GM18861 (cell line): ENCODE results near the gene XRCC3.

Experiments used
- ATAC-seq: cut with Tn5 transposase; IDR thresholded peaks from one replicate; pipeline ENCODE4 v1.9.1; 2021; ENCODE audit not compliant: unreplicated experiment

The XRCC3 gene

DNA sequence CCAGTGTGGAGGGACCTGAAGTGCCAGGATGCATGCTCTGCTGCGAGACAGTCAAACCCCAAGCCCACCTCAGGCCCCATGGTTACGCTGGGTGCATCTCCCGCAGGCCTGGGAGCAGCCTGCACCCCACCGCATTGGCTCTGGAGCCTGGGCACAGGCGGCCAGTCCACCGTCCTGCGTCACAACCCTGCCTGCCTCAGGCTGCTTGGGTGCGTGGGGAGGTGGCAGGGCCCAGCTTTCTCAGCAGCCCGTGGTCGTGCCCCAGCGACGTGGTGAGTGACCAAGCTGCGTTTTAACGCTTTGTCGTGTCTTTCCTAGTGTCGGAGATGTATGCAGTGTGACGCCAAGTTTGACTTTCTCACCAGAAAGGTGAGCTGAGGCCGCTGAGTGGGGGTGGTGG is 11.2 kb upstream of the XRCC3 start:
- ATAC-seq = no peak

DNA sequence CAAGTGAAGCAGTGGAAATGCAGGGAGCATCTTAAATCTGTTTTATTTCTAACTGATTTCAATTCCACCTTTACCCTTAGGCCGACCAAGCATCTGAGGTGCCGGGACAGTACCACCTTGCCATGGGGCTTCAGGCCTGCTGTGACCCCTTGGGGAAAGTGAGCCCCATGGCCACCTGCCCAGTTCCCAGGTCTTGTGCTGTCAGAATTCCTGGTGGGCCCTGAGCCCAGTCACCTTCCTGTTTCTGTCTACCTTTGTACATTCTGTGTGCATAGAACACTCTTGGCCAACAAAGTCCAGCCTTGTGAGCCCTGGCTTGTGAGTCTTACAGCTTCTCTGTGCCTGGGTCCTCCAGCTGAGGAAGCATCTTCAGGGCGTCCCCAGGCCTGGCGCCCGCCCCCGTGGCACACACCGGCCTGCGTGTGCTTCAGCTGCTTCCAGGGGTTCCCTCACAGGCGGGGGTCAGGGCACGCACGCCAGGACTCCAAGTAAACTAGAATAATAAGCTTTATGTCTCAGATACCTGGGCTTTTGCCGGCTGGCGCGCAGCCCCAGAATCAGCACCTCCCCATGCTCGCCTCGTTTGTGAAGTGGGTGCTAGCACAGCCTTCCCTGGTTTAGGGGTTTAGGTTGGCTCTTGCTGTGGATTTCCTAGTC is 10.6 kb upstream of the XRCC3 start:
- ATAC-seq = no peak

DNA sequence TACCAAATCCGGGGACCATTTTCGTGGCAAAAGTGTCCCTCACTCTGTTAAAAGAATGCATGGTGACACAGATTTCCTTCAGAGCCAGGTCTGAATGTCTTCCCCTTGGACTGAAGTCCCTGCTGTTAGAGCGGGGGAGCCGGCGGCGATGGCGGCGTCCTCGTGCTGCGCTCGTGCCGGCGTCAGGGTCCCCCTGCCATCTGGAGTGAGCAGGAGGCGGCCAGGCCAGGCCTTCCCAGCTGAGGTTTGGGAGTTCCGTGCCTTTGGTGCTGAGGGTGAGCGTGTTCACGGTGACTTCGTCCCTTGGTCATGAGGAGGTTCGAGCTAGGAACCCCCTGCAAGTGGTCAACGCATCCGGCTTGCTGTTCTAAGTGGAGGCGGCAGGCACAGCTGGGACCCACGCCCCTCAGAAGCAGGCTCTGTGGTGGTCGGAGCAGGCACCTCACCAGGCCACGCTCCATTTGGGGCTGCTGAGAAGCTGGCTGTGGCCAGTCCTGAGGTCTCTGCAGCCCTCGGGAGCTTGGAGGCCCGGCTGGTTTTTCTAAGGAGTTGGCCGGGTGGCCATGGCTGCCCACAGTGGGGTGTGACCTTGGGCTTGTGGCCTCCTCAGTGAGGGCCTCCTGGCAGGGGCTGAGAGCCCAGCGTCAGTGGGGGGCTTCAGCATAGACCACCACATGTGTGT is 9.9 kb upstream of the XRCC3 start:
- no peak for ATAC-seq

DNA sequence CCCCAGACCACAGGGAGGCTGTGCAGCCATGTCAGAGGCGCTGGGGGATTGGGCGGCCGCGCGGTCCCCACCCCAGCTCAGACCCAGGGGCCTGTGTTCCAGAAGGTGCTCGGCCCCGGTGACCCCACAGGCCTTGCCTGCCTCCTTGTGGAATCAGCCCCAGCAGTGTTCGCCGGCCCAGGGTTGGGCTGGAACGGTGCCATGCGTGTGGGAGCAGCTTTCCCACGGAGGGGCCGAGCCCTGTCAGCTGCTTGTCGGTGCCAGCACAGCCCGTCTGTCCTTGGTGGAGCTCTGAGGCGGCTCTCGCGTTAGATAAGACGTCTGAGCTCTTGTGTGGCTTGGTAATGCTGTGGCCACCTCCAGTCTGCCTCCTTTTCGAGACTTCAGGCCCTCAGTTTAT is 8.9 kb upstream of the XRCC3 start:
- ATAC-seq = no peak

DNA sequence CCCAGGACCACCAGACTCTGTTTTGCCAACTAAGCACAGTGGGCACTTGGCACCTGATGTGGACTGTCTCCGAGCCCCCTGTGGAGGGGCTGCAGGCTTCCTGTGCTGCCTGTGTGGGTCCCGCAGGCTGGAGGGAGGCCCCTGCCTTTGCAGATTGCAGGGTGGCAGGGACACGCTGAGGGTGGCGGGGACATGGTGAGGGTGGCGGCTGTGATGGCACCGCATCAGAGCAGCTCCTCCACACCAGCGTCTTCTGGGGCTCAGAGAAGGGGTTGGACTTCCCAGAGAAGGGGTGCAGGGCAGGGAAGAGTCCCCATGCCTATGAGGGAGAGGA is 8.5 kb upstream of the XRCC3 start:
- no peak for ATAC-seq

DNA sequence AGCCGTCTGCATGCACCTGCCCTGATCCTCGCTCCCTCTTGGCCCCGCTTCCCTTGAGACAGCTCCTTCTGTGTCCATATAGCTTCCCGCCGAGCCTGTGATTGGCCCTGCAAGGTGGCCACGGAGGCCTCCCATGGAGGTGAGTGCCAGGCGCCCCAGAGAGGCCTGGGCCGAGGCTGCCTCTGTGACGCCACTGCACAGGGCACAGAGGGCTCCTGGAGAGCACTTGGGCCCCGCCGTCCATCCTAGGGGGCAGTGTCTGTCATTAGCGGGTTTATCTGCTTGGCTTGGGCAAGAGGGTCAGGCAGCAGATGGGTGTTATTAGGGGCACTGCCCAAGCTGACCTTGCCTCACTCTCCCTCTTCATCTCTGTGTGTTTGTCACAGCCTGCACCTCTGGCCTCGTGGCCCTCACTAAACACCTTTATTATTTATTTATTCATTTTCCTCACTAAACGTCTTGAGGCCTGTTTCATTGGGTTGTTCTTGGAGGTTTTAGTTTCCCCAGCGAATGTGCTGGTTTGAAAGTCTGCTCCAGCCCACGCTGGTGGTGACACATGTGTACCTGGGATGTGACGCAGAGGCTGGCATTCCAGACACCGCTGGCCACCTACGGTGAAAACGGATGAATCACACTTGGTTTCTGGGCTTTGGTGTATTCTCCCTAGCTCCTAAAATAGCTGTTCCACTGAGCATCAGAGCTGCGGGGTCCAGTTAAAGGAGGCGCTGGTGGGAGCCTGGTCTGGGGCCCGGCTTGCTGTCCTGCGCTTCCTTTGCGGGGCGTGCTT is 6.3 kb upstream of the XRCC3 start:
- ATAC-seq = no peak

DNA sequence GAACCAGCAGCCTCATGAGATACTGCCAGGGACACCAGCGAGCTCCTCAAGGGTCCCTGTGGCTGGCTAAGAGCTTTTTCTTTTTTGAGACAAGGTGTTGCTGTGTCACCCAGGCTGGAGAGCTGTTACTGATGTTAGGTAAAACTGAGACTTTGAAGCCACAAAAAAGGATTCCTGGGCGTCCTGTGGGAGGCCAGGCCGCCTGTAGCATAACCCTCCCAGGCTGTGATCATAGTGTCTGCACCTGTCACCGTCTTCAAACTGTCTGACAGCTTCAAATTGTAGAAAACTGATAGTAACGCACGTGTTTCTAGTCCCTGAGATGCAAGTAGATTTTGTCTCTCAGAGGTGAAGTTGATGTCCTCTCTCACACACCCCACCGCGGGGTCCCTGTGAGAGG is 4.5 kb upstream of the XRCC3 start:
- ATAC-seq = no peak

DNA sequence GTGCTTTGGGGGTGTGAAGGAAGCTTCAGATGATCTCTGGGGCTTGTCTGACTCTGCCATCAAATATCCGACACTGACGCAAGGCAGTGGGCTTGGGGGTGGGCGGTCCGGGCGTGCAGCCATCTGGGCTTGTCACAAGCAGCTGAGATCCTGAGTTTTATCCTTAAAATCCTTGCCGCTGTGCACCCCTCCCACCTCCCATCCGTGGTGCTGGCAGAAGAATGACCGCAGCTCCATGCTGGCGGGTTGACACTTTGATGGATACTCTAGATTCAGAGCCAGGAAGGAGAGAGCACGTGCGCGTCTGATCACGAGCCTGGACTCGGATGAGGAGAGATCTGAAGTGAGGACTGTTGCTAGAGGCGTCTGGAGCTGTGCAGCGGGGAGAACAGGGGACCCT is 3.3 kb upstream of the XRCC3 start:
- no peak for ATAC-seq

DNA sequence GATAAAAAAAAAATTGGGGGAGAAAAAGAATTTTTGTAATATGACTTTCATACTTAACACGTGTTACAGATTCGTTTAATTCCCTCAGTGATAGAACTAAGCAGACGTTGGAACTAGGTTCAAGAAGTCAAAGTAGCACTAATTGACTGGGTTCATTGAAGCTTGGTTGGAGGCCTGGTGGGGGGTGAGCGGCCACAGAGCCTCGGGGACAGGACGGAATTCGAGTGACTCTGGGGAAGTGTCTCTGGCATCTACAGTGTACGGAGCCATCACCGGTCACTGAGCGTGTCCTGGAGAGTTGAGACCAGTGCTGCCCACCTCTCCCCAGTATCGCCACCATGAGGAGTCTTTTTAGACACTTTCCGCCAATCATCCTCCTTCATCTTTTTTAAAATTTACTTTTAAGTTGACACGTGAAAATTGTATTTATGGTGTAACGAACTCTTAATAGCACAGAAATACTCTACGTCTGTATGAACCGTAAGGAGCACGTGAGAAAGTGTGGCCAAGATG is 1.7 kb upstream of the XRCC3 start:
- no peak for ATAC-seq

DNA sequence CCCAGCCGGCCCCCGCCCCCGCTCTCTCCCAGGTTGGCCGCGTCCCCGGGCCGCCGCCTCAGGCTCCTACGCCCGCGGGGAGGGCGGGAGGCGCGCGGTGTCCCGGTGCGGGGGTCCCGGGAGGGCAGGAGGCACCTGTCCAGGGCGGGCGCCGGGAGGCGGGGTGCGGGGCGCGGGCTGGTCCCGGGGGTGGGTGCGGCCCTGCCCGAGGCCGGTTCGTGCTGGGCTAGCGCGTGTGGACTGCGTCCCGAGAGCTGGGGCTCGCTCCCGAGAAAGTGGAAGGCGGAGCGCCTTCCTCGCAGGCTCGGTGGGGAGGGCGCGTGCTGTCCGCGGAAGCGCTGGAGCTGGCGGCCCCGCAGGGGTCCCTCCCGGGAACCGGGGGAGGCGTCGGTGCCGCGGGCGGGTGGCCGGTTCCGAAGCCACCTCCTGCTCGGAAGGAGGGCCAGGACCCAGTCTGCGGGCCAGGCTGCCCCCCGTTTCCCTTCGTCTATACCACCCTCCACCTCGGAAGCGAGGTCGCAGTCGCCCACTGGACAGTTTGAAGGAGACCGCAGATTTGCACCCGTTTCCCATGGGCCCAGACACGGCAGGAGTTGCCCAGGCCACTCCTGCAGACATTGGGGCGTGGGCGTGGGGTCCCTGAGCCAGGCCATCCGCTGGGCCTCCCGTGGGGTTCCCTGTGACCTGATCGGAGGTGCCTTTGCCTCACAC is 995 bp upstream of the XRCC3 start:
- no peak for ATAC-seq

DNA sequence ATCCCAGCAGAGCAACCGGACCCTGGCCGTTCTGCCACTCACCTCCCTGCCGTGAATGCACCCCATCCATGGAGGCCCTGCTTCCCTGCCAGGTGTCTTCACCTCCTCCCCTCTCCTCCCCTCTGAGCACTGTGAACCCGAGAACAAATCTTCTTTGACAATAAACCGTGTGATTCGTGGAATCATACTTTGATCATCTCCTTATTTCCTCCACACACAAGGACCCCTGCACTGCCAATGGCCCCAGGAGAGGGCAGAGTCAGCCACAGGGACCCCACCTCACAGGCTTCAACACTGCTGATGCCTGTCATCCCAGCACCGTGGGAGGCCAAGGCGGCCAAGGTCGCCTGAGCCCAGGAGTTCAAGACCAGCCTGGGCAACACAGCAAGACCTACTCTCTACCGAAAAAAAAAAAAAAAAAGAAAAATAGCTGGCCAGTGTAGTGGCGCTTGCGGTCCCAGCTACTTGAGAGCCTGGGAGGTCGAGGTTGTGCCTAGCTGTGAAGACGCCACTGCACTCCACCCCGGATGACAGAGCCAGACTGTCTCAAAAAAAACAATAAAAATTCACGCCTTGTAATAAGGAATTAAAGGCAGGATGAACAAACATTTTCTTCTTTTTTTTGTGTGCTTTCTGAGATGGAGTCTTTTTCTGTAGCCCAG is 1.1 kb downstream of the XRCC3 start:
- no peak for ATAC-seq

DNA sequence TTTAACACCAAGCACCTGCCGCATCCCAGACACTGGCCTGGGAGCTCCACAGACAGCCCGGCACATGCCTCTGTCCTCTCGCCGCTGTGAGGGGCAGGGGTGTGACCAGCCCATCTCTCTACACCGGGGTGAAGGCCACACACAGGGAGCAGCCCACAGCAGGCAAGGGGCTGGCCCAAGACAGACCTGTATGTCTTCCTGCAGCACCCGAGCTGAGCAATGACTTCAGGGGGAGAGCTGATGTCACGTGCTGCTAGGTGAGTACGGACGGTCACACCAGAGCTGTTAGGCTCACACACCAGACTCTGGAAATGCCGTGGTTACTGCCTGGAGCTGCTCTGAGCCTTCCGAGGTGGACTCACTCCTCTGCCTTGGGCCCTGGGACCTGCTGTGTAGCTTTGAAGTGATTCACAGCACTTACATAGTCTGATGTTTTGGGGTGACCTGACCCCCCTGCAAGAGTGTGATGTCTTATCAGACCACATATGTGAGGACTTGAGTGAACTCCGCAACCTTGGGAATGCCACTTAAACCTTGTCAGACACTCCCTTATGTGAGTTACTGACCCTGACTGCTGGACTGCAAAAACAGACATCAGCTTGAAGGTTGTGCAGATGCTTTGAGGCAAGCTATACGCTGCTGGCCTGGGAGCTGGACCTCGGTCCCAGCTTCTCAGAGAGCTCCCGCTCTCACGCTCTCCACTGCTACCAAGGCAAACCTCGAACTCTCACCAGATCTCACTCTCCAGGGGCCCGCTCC is 1.8 kb downstream of the XRCC3 start:
- no peak for ATAC-seq

DNA sequence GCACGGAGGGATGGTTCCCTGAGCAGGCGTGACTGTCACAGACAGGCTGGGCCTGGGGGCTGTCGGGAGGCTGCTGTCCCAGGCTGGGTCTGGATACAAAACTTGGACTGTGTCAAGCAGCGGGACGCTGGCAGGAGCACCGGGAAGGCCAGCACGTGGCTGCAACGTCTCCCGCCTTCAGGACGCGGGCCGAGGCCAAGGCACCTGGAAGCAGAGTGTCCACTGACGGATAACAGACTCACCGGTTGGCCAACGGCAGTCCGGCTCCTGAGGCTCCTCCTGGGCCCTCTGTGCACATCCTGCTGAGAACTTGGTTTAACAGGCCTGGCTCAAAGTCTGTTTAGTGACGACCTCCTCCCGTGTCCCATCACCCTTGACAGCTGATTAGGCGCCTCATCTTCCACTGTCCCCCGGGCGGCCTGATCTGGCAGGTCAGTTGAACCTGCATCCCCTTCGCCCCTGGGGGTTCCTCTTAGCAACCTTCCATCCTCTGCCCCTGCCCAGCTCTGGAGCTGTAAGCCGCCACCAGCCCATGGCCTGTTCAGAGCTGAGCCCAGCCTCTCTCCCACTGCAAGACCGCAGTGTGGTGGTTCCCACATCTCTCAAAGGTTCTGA is 2.5 kb downstream of the XRCC3 start:
- ATAC-seq = no peak

DNA sequence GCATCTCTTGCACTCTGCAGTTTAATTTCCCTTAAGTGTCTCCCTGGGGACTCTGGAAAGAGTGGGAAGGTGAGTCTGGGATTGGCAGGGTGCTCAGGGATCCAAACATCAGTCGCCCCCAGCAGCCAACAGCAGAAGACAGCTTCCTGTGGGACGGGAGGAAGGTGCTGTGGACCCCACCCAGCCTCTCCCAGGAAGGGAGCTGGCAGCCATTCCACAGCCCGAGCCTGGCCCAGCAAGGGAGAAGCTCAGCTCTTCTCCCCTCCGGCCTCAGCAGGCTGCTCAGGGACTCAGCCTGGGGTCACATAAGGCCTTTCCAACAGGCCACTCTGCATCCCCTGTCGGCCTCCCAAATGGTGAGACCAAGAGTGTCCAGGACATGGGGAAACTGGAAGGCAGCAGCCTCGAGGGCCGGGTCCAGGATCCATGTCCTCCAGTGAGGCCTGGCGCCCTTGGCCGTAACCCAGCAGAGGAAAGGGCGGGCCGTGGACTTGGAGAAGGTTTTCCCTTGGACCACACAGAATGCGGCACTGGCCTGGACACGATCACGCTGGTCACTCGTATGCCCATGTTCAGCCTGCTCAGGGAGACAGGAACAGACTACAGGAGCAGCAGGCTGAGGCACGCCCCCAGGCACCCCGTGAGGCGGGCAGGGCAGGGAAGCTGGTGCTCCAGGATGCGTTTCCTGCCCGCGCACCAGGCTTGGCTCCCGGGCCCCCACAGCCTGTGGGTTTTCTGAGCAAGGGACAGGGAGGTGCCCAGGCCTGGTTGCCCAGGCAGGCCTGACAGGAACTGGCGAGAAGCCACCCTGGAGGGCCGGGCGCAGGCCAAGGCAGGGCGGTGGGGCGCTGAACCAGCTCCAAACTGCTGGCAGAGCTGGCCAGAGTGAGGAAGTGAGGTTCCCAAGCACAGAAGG is 3.5 kb downstream of the XRCC3 start:
- no peak for ATAC-seq

DNA sequence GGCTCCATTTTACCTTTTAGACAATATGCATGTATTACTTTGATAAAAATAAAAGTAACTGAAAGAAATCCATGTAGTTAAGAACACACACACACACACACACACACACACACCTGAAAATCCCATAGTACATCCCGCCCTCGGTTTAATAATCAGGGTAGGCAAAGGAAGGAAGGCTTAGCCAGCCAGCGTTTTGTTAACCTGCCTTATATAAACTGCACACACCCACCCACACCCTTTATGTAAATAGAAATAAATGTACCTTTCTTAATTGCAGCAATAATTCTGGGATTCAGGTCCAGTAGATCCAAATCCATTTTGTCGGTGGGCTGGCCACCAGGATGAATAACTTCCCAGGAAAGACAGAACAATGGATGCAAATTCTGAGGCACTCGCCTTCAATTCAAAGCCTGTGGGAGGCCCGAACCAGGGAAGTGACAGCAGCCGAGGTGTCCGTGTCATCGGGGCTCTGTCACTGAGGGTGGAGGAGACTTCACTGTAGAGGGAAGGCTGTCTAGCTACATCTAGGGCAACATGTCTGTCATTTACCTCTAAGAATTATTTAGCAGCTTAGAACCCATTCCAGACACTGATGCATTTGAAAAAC is 4.4 kb downstream of the XRCC3 start:
- ATAC-seq = no peak

DNA sequence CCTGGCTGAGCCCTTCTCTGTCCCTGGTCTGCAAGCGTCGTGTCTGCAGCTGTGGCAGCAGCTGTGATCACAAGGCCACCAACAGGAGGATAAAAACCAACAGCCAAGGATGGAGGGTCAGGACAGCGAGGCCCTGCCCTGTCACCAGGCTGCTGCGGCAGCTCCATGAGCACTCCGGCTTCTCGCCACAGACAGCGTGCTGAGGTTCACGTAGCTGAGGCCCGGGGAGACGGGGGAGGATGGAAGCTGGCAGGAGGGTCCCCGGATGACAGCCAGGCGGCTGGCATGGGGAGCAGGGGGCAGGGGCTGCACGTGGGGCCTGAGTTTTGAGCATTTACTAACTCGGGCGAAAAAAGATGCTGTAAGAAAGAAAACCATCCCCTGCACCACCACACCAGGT is 5.4 kb downstream of the XRCC3 start:
- ATAC-seq = no peak

DNA sequence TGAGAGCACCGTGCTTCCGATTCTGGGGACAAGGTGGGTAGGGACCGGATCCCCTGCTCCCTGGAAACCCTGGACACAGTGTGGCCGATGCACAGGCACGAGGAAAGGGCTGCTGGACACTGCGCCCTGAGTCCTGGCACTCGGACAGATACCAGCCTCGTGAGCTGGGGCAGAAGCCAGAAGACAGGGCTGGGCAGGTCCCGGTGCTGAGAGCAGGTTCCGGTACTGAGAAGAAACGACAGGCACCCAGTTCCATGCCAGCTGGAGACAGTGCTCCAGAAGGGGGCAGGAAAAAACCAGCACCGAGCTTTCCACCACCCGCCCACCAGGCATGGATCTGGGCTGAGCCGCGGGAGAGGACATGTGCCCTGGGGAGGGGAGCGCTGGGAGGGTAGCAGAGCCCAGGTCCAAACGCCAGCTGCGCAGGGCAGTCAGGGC is 6.5 kb downstream of the XRCC3 start:
- no peak for ATAC-seq
